H1 (cell line): ENCODE data around the gene LRRC9. TPM values are rescaled to one million over a fixed set of nuclear protein-coding genes. Genes with fewer than 3 reads are reported as not detected.

Experiments used
- RFX5 ChIP-seq: IDR thresholded peaks from 2 replicates; pipeline ENCODE4 v1.6.1; 2011; ENCODE audit warnings: low read depth, low read length, improper control_type of control experiment, borderline replicate concordance
- polyA plus RNA-seq, 7 experiments: library from polyadenylated mRNA; depleted of rRNA in 3 of 7; stranded (reverse) in 5 of 7; unstranded in 2 of 7; fragments of >200 nt in 5 of 7; fragments of 200-250 nt in 2 of 7; gene quantifications; 1 replicate in 5 of 7; 2 replicates in 1 of 7; 4 replicates in 1 of 7; pipeline versions ENCODE4 v1.2.1 to v1.2.3, GENCODE V29; 2011 to 2013; ENCODE audit warnings: missing spikeins in 2 of 7, mixed read lengths in 2 of 7
- total RNA-seq: library from RNA; stranded (reverse); fragmentation: NEBNext Ultra II Directional; extraction: Animal tissue kit (Norgen Biotek cat#: 25700); gene quantifications from 2 replicates; pipeline ENCODE4 v1.2.1, GENCODE V29; 2021

The LRRC9 gene
- total and polyA plus RNA-seq, 2 of the 8 experiments (the other 6 are each of a cell fraction or from before 2014, with no cell fraction given), result 0.12 to 0.84 TPM

DNA sequence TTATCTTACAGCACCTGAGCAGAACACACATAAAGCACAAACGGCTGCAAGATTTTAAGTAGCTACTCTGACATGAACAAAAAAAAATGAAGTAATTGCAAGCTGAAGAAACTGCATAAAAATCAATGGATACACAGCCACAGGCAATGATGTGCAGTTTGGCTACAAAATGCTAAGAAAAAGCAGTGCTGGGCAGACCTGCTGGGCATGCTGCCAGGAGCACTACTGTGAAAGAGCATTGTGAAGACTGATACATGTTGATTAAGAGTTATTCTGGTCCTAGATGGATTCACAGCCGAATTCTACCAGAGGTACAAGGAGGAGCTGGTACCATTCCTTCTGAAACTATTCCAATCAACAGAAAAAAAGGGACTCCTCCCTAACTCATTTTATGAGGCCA, 29.3 kb upstream of the LRRC9 start (continued):
- TF ChIP-seq RFX5, result no peak
- TF ChIP-seq, all 59 proteins: peak for 0
